Measurements from ENCODE around the gene CHST3.

CHST3 gene

DNA sequence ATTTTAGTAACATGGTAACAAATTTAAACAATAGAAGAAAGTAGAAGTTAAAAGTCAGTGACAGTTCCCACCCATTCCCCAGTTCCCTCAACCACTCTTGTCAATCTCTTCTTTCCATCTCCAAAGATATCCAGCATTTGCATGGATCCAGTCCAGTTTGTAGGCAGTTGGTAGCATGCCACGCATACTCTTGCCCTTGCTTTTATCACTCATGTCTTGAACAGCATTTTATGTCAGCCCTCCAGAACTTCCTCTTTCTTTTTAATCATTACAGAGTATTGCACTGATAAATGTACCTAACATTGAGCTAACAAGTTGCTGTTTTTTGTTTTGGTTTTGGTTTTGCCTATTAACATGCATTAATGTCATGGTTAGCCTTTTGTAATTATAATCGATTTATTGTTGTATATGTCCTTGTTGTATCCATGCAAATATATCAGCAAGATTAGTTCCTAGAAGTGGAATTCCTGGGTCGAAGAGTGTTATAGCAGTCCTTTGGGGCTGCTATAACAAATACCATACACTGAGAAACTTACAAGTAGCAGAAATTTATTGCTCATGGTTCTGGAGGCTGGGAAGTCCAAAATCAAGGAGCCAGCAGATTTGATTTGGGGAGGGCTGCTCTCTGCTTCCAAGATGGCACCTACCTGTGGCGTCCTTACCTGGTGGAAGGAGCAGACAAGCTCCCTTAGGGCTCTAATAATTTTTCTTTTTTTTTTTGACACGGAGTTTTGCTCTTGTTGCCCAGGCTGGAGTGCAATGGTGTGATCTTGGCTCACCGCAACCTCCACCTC, 25.7 kb downstream of the CHST3 start:
- no peak for DNase-seq (ENCODE audit: low read depth, low spot score)

- DNase-seq (ENCODE audit: low read depth, low spot score) = no peak
Observed at GRCh38 chr10:71990706-71991269, 26.6 kb downstream of the CHST3 start.

GRCh38 chr10:71995449-71995848, 31.3 kb downstream of the CHST3 start:
- no peak for DNase-seq (ENCODE audit: low read depth, low spot score)

DNA sequence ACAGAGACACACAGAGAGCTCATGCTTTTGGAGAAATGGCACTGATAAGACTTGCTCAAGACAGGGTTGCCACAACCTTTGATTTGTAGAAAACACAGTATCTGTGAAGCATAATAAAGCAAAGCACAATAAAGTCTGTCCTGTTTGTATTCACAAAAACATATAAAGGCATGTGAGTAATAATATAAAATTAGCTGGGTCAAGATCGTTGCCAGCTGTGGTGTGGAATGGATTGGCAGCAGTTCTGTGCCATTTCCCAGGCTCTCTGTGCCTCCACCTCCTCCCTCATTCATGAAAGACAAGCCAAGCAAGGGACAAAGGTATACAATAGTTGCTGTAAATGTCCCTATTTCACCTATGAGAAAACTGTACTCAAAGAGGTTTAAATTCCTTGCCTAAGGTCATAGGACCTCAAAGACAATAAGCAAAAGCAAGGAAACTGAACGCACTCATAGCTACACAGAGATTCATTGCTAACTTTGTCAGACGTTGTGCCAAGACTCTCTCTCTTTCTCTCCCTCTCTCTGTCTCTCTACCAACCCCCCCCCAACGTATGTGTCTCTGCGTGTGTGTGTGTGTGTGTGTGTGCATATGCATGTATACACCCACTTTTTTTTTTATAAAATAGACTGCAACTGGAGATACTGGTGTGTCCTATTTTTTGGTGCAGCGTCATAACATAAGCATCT, 31.8 kb downstream of the CHST3 start:
- DNase-seq (ENCODE audit: low read depth, low spot score) = no peak

- DNase-seq (ENCODE audit: low read depth, low spot score) = no peak
Observed at GRCh38 chr10:71996592-71997371, 32.6 kb downstream of the CHST3 start.

DNA sequence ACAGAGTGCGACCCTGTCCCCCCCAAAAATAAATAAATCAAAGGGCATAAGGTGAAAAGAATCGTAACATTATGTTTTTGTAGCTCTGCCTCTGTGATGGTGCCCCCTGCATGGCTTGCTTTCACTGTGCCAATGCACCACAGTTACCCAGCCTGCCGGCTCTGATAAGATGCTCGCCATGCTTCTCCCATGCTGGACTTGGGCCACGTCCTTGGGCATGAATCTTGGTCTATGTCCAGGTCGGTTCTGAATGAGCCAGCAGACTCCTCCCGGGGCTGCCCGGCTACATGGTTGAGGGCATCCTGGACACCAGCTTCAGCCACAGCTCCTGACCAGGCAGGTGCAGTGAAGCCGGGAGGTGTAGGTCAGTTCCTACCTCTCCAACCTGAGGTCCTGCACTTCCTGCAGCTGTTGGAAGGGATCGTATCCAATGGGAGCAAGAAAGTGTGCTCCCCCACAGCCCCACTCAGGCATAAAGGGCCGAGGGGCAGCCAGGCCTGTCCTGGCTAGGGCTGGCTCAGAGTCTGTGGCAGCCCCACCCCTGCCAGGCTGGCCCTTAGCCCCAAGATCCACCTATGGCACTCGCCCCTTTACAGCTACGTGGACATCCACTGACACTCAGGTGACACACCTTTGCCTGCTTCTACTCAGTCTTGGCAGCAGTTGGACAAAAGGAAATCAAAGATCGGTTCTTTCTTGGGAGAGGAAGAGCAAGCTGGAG, 34.1 kb downstream of the CHST3 start:
- no peak for DNase-seq (ENCODE audit: low read depth, low spot score)

DNA sequence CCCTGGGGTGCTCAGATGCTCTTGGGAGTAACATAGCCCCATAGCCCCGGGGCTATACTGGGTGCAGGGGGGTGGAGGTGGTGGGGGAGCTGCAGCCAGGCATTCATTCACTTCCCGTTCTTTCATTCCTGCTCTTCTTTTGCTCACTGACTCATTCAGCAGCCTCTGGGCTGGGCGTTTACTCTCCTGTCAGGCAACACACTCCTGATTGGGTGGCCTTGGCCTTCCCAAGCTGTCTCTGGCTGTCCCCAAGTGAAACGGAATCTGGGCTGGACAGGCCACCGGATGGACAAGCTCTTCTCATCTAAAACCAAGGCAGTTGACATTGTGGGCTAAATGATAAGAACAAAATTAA, 34.6 kb downstream of the CHST3 start:
- DNase-seq (ENCODE audit: low read depth, low spot score) = no peak

GRCh38 chr10:71999360-72000072, 35.3 kb downstream of the CHST3 start:
- peak; percentile 93 for DNase-seq (ENCODE audit: low read depth, low spot score)

DNA sequence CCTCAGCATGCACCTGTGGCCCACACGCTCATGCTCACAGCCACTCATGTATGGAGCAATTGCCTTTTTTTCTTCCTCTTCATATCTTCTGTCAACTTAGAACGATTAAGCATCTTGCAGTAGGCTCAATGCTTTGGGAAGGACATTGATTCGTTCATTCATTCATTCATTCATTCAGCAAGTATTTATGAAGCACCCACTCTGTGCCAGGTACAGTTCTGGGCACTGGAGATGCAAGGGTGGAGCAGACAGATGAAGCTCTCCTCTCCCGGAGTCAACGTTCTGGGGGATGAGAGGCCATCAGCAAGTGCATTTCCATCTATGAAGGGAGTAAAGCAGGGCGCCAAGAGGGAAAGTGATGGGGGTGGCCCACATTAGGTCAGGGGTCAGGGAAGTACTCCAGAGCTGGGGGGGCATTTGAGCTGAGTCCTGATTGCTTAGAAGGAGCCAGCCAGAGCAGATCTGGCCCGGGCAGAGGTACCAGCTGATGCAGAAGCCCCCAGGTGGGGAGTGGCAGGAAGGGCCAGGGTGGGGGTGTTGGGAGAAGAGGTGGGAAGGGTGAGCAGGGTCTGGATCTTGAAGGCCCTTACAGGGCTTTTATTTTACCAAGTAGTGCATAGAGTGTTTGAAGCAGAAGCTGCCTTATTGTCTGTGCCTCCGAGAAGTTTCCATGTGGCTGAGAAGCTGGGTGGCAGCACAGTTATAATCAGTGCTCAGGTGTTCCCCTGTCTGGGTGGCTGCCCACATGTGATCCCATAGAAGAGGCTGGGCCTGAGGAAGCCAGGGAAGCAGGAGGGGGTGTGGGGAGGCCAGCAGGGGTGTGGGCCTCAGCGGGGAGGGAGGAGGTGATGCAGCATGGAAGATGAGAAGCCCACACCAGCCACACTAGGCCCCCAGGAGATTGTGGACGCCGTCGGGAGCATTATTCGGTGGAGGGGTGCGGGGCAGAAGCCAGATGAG, 36.2 kb downstream of the CHST3 start:
- DNase-seq (ENCODE audit: low read depth, low spot score) = no peak

- no peak for DNase-seq (ENCODE audit: low read depth, low spot score)
Observed at GRCh38 chr10:72001033-72001395, 36.8 kb downstream of the CHST3 start.

DNA sequence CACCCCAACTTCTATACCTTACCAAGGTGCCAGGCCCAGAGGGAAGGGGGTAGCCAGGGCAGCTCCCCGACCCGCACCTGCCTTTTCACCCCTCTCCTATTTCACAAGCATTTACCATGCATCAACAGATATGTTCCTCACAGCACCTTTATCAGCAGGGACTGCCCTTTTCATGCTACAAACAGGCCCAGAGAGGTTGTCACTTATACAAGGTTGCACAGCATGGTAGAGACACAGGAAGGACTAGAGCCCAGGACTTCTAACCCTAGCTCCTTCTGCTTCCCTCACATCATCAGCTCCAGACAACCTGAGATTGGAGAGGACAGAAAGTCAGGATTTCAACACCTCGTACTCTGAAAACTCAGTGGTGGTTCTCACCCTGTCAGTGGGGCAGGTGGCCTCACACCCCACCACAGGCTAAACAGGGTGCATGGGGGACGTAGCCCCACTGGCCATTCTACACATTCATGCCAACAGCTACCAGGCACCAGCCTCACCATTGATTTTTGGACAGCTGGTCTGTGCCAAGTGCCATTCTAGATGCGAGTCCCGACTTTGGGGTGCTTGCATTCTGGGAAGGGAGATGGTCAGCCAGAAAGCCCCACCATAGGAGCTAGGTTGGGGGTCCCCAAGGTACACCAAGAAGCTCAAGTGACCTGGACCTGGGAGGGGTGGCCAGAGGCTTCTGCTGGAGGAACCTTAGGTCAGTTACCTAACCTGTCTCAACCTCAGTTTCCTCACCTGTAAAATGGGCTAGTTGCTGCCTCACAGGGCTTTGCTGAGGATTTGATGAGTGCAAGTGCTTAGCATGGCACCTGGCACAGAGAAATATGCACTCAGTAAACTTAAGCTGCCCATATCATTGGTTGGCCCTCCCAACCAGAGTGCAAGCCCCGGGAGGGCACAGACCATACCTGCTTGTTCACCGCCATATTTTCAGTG, 38.4 kb downstream of the CHST3 start:
- no peak for DNase-seq (ENCODE audit: low read depth, low spot score)

DNA sequence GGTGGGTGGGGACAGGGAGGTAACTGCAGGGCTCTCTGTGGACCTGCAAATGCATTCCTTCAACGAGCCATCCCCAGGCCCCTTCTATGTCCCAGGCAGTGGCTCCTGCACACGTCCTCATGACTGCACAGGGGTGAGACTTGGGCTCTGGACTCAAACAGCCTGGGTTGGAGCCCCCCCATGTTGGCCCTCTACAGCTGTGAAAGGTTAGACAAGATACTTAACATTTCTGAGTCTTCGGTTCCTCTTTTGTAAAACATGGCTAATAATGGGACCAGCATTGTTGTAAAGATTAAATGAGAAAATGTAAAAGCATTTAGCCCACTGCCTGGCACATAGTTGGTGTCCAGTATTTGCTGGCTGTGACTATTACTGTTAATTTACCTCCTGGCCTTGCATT, 41.8 kb downstream of the CHST3 start:
- no peak for DNase-seq (ENCODE audit: low read depth, low spot score)

DNA sequence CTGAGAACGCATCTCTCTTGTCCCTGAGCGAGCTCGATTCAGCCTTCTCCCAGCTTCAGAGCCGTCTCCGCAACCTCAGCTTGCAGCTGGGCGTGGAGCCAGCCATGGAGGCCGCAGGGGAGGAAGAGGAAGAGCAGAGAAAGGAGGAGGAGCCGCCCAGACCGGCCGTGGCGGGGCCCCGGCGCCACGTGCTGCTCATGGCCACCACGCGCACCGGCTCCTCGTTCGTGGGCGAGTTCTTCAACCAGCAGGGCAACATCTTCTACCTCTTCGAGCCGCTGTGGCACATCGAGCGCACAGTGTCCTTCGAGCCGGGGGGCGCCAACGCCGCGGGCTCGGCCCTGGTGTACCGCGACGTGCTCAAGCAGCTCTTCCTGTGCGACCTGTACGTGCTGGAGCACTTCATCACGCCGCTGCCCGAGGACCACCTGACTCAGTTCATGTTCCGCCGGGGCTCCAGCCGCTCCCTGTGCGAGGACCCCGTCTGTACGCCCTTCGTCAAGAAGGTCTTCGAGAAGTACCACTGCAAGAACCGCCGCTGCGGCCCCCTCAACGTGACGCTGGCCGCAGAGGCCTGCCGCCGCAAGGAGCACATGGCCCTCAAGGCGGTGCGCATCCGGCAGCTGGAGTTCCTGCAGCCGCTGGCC, 43.2 kb downstream of the CHST3 start:
- DNase-seq (ENCODE audit: low read depth, low spot score) = no peak

DNA sequence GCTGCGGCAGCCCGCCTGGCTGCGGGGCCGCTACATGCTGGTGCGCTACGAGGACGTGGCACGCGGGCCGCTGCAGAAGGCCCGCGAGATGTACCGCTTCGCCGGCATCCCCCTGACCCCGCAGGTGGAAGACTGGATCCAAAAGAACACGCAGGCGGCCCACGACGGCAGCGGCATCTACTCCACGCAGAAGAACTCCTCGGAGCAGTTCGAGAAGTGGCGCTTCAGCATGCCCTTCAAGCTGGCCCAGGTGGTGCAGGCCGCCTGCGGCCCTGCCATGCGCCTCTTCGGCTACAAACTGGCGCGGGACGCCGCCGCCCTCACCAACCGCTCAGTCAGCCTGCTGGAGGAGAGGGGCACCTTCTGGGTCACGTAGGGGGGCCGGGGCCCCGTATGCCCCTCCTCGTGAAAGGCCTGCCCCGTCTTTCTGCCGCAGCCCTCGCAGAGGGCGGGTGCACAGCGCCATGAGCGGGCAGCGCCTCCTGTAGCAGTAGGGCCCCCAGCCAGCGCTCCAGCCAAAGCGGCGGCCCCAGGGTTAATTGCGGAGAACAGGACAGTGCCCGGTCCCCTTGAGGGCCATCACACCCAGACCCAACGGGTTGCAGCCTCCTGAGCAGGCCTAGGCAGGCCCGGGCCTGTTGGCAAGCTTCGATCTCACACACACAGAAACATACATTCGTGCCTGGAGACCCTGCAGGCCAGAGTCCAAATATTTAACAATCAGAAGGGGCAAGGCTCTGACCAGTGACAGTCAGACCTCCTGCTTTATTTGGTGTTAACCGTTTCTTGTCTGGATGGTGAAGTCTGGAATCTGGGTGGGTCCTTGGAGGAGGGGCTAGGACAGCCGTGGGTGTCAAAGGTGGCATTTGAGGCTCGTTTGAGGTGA, 44.1 kb downstream of the CHST3 start:
- DNase-seq (ENCODE audit: low read depth, low spot score) = no peak

DNA sequence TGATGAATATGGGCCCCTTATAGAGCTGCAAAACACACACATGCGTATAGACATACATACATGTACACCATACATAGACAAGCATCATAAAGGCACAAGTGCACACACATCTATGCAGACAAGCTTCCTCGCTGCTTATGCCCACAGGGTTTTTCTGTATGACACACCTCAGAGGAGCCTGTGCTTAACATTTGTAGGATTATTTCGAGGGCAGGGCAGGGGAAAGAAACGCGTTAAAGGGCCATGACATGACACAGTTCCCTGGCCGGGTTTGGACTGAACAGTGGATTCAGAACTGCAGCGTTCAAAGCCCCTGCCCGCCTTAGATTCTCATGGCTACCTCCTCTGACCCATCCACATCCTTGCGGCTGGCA, 44.8 kb downstream of the CHST3 start:
- no peak for DNase-seq (ENCODE audit: low read depth, low spot score)

- peak; percentile 92 for DNase-seq (ENCODE audit: low read depth, low spot score)
Observed at GRCh38 chr10:72009425-72010081, 45.4 kb downstream of the CHST3 start.
